B cell (primary cell): ENCODE results near the gene PHF12. TPM values are rescaled to one million over a fixed set of nuclear protein-coding genes. Genes with fewer than 3 reads are reported as not detected.

Source experiments
- ATAC-seq: fragments of 200-7000 bp; cut with Tn5 transposase; one replicate; pipeline ENCODE4 v1.10.0; 2021; ENCODE audit warnings: low read depth, mild to moderate bottlenecking, moderate number of reproducible peaks, moderate library complexity
- CTCF ChIA-PET: fragments of 350-600 bp; sonication (Branson Sonifier 250); formaldehyde crosslinking; loops from one replicate; lab custom pipeline; 2021; ENCODE audit warnings: antibody characterized with exemption, inconsistent platforms; lab: Charles Lee
- POLR2A ChIA-PET: fragments of 350-600 bp; sonication (Branson Sonifier 250); formaldehyde crosslinking; loops from one replicate; lab custom pipeline; 2021; ENCODE audit warnings: antibody characterized with exemption; lab: Charles Lee
- DNase-seq: peaks from one replicate; pipeline ENCODE4 v3.0.0; 2013
- H2AFZ ChIP-seq: 2 replicates; pipeline ENCODE4 v1.6.1; 2012; ENCODE audit warnings: mild to moderate bottlenecking, low read depth, low read length; ENCODE audit not compliant: insufficient read depth, poor library complexity, severe bottlenecking
- H3K27ac ChIP-seq, 2 donors: 1 replicate in 1 of 2; 2 replicates in 1 of 2; pipeline ENCODE4 v1.5.1; 2012 to 2013; ENCODE audit warnings: low read length in 2 of 2, mild to moderate bottlenecking in 2 of 2, moderate library complexity in 1 of 2
- H3K27me3 ChIP-seq, 4 experiments: fragments of 200-600 bp in 1 of 4; sonication (generic) in 1 of 4; replicated peaks in 1 of 4; 1 replicate in 2 of 4; 2 replicates in 2 of 4; pipeline versions ENCODE4 v1.6.1 to v1.7.0; 2013 to 2016; ENCODE audit warnings: low read length in 3 of 4, mild to moderate bottlenecking in 2 of 4, mixed read lengths in 1 of 4, moderate library complexity in 1 of 4; ENCODE audit not compliant: insufficient read depth in 4 of 4, control insufficient read depth in 3 of 4; ENCODE audit errors: control extremely low read depth in 1 of 4
- H3K36me3 ChIP-seq, 2 experiments: replicated peaks in 1 of 2; 1 replicate in 1 of 2; 2 replicates in 1 of 2; pipeline versions ENCODE4 v1.6.1 to v1.7.1; 2013; ENCODE audit warnings: low read length in 1 of 2; ENCODE audit not compliant: insufficient read depth in 2 of 2, control insufficient read depth in 1 of 2; ENCODE audit errors: control extremely low read depth in 1 of 2, extremely low read depth in 1 of 2
- H3K4me1 ChIP-seq, 2 donors: fragments of 200-600 bp in 1 of 2; sonication (generic) in 1 of 2; 1 replicate in 1 of 2; 2 replicates in 1 of 2; pipeline versions ENCODE4 v1.5.1 to v1.6.1; 2013 to 2017; ENCODE audit warnings: low read length in 2 of 2; ENCODE audit not compliant: control insufficient read depth in 2 of 2, insufficient read depth in 2 of 2
- H3K4me2 ChIP-seq: replicated peaks from 2 replicates; pipeline ENCODE3; 2012; ENCODE audit warnings: mild to moderate bottlenecking, low read depth, low read length; ENCODE audit not compliant: poor library complexity, severe bottlenecking
- H3K4me3 ChIP-seq, 5 experiments: fragments of 200-600 bp in 1 of 5; sonication (generic) in 1 of 5; 1 replicate in 3 of 5; 2 replicates in 2 of 5; pipeline versions ENCODE4 v1.5.1 to v1.7.0; 2011 to 2016; ENCODE audit warnings: low read length in 4 of 5, mild to moderate bottlenecking in 4 of 5, low read depth in 2 of 5, control low read depth in 1 of 5, moderate library complexity in 1 of 5; ENCODE audit not compliant: insufficient read depth in 1 of 5; ENCODE audit errors: control extremely low read depth in 1 of 5, extremely low read depth in 1 of 5
- H3K79me2 ChIP-seq: fragments of 200-600 bp; sonication (generic); one replicate; pipeline ENCODE4 v1.6.0; 2016; ENCODE audit warnings: low read length; ENCODE audit not compliant: control insufficient read depth, insufficient read depth
- H3K9ac ChIP-seq: fragments of 200-600 bp; sonication (generic); 2 replicates; pipeline ENCODE4 v1.6.1; 2017; ENCODE audit warnings: mild to moderate bottlenecking, low read length, moderate library complexity
- H3K9me3 ChIP-seq, 3 donors: one replicate each; pipeline versions ENCODE4 v1.6.1 to v1.7.1; 2013; ENCODE audit warnings: low read length in 2 of 3; ENCODE audit not compliant: control insufficient read depth in 2 of 3, insufficient read depth in 1 of 3; ENCODE audit errors: control extremely low read depth in 1 of 3
- H4K20me1 ChIP-seq: 2 replicates; pipeline ENCODE4 v1.6.0; 2012; ENCODE audit warnings: mild to moderate bottlenecking, low read length; ENCODE audit not compliant: insufficient read depth, control insufficient read depth, poor library complexity, severe bottlenecking
- H3K27ac Mint-ChIP-seq: one replicate; pipeline ENCODE4 v1.8.0; 2021; ENCODE audit warnings: mixed read lengths
- H3K27me3 Mint-ChIP-seq: one replicate; pipeline ENCODE4 v1.8.0; 2021; ENCODE audit warnings: mixed read lengths
- H3K4me1 Mint-ChIP-seq: one replicate; pipeline ENCODE4 v1.8.0; 2021; ENCODE audit warnings: mixed read lengths
- H3K4me3 Mint-ChIP-seq: one replicate; pipeline ENCODE4 v1.8.0; 2021; ENCODE audit warnings: mixed read lengths
- H3K9me3 Mint-ChIP-seq: one replicate; pipeline ENCODE4 v1.8.0; 2022; ENCODE audit warnings: mixed read lengths; ENCODE audit not compliant: insufficient read depth
- EZH2 ChIP-seq: IDR thresholded peaks from 2 replicates; pipeline ENCODE4 v1.6.1; 2012; ENCODE audit warnings: borderline replicate concordance, low read depth, mild to moderate bottlenecking, moderate library complexity, low read length; ENCODE audit not compliant: insufficient read depth, poor library complexity, severe bottlenecking
- WGBS: methylation state at CpG from one replicate; pipeline ENCODE4 v1.1.5; 2013; ENCODE audit warnings: missing lambda C conversion rate; ENCODE audit not compliant: insufficient coverage; 5-methylcytosine and 5-hydroxymethylcytosine counted together
- intact Hi-C: fragments of 100-400 bp; cut with micrococcal nuclease; formaldehyde crosslinking; loops from one replicate; pipeline ENCODE4 v1.10.0; 2022
- polyA plus RNA-seq: library from polyadenylated mRNA; depleted of rRNA; stranded (reverse); fragments of >200 nt; gene quantifications from 2 replicates; pipeline ENCODE4 v1.2.3, GENCODE V29; 2012
- total RNA-seq, 2 donors: library from RNA; stranded (reverse); fragments of 120-200 nt in 1 of 2; gene quantifications; 1 replicate in 1 of 2; 2 replicates in 1 of 2; pipeline versions ENCODE4 v1.2.3 to v1.2.4, GENCODE V29; 2013 to 2022
- TF ChIP-seq, protein P1 (sequence below): fragments of 200-600 bp; IDR thresholded peaks from one replicate; pipeline ENCODE4 v1.8.0; 2022; ENCODE audit warnings: antibody characterized with exemption, mild to moderate bottlenecking

The PHF12 gene
- total and polyA plus RNA-seq, 2 donors (not counting 1 experiment from before 2014, with no cell fraction given), result 116 to 140 TPM

- H3K4me1 Mint-ChIP-seq, result peaks cover 75% of the 10 kb centered on the region
- H3K27ac Mint-ChIP-seq, result no peak overlapping the region
- Histone ChIP-seq H3K9me3 (no peaks in the 10 kb centered on the region), H3K4me3 (no peak overlapping the region), H3K4me2 (no peak overlapping the region), H3K4me1 (peaks cover 27 to 35% of the 10 kb centered on the region in 2 donors), H4K20me1 (peaks cover 92% of the 10 kb centered on the region), H2AFZ (no peak overlapping the region), H3K36me3 (peaks cover 0 to 18% of the 10 kb centered on the region in 2 experiments), H3K27me3 (no peaks in the 10 kb centered on the region), H3K27ac (no peak overlapping the region), H3K9ac (no peak overlapping the region), H3K79me2 (peaks cover 100% of the 10 kb centered on the region)
- no peaks in the 10 kb centered on the region for H3K9me3 Mint-ChIP-seq
- intact Hi-C loops, result no loop called here
- no peak for DNase-seq
- no peak for ATAC-seq
- POLR2A ChIA-PET, result no interaction called here
- no peaks in the 10 kb centered on the region for H3K27me3 Mint-ChIP-seq
- CTCF ChIA-PET, result interaction anchor here (1.4 to 2.0 kb wide), 2 partner anchors 22 to 179 kb away, joined by 3 to 9 read pairs; no protein-coding TSS in a partner anchor
- no peak for TF ChIP-seq EZH2
- TF ChIP-seq, protein P1, sequence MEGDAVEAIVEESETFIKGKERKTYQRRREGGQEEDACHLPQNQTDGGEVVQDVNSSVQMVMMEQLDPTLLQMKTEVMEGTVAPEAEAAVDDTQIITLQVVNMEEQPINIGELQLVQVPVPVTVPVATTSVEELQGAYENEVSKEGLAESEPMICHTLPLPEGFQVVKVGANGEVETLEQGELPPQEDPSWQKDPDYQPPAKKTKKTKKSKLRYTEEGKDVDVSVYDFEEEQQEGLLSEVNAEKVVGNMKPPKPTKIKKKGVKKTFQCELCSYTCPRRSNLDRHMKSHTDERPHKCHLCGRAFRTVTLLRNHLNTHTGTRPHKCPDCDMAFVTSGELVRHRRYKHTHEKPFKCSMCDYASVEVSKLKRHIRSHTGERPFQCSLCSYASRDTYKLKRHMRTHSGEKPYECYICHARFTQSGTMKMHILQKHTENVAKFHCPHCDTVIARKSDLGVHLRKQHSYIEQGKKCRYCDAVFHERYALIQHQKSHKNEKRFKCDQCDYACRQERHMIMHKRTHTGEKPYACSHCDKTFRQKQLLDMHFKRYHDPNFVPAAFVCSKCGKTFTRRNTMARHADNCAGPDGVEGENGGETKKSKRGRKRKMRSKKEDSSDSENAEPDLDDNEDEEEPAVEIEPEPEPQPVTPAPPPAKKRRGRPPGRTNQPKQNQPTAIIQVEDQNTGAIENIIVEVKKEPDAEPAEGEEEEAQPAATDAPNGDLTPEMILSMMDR, result no peak
- H3K4me3 Mint-ChIP-seq, result no peak overlapping the region
These were observed 12.8 kb downstream of the PHF12 start for GRCh38 chr17:28938552-28938951.

DNA sequence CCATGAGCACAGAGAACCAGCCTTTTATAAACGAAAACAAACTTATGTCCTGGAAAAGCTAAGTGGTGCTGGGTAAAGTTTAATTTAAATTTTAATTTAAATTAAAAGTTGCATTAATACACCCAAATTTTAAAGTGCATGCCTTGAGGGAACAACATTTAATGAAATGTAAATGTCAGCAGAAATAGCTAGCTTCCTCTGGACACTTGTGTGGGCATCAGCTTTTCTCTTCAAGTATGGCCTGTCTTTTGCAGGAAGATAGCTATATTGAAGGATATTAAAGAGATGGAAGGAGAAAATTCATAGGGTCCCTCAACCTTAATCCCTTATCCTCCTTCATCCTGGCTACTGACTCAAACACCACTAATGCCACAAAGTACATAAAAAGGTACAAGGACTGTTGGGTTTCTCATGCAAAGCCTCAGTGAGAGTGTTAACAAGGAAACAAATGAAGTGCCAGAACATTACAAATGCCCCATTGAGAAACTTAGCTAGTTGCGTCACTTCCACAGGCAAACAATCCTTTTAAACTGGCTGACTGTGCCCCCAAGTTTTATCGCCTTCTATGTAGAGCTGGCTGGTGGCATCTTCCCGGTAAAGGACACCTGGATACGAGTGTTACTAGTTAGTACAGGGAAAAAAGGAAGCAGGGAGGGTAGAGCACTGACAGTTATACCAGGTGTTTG is 14.1 kb downstream of the PHF12 start:
- H3K4me3 Mint-ChIP-seq, result no peak overlapping the region
- H3K27me3 Mint-ChIP-seq, result no peaks in the 10 kb centered on the region
- Histone ChIP-seq H3K36me3 (peaks cover 2 to 20% of the 10 kb centered on the region in 2 experiments), H2AFZ (no peak overlapping the region), H3K4me2 (no peak overlapping the region), H3K9ac (no peak overlapping the region), H3K27ac (peak overlapping the region in 1 of 2 donors; percentile 27), H3K79me2 (peaks cover 100% of the 10 kb centered on the region), H4K20me1 (peaks cover 94% of the 10 kb centered on the region), H3K4me3 (no peak overlapping the region), H3K27me3 (no peaks in the 10 kb centered on the region), H3K4me1 (peaks cover 27 to 35% of the 10 kb centered on the region in 2 donors), H3K9me3 (no peaks in the 10 kb centered on the region)
- no peaks in the 10 kb centered on the region for H3K9me3 Mint-ChIP-seq
- intact Hi-C loops, result no loop called here
- ATAC-seq (no peak), DNase-seq (no peak)
- H3K4me1 Mint-ChIP-seq, result peaks cover 75% of the 10 kb centered on the region
- 86% methylated on average over 4 of the region's 5 CpGs for WGBS
- POLR2A ChIA-PET, result no interaction called here
- CTCF ChIA-PET, result interaction anchor here (1.3 to 2.0 kb wide), 4 partner anchors 10 to 180 kb away, joined by 3 to 10 read pairs (median 6); no protein-coding TSS in a partner anchor
- TF ChIP-seq, protein P1, result no peak
- TF ChIP-seq EZH2, result no peak
- H3K27ac Mint-ChIP-seq, result no peak overlapping the region
